Neural cell (in vitro differentiated cells): ENCODE results near the gene GDI1. TPM values are rescaled to one million over a fixed set of nuclear protein-coding genes. Genes with fewer than 3 reads are reported as not detected.

Experiments used
- H2AFZ ChIP-seq: fragments of 200-600, 300-800 bp; sonication (generic), shearing (Covaris generic); 2 replicates; pipeline ENCODE4 v1.6.0; 2014; ENCODE audit warnings: low read depth, mild to moderate bottlenecking, antibody characterized with exemption, low read length, moderate library complexity
- H3F3A ChIP-seq: fragments of 200-600 bp; shearing (Covaris generic); 2 replicates; pipeline ENCODE4 v1.6.1; 2016; ENCODE audit warnings: mild to moderate bottlenecking, moderate library complexity, mixed read lengths, antibody characterized with exemption, low read length; ENCODE audit not compliant: insufficient read depth, poor library complexity, severe bottlenecking
- H3K27ac ChIP-seq: fragments of 200-600, 300-800 bp; sonication (generic), shearing (Covaris generic); 2 replicates; pipeline ENCODE4 v1.5.1; 2014; ENCODE audit warnings: mild to moderate bottlenecking, low read length, moderate library complexity
- H3K27me3 ChIP-seq: fragments of 300-800, 200-600 bp; sonication (generic), shearing (Covaris generic); 2 replicates; pipeline ENCODE4 v1.6.0; 2014; ENCODE audit warnings: mild to moderate bottlenecking, low read depth, low read length, moderate library complexity; ENCODE audit not compliant: insufficient read depth
- H3K36me3 ChIP-seq: fragments of 300-800, 200-600 bp; sonication (generic), shearing (Covaris generic); 2 replicates; pipeline ENCODE4 v1.5.1; 2014; ENCODE audit warnings: mild to moderate bottlenecking, antibody characterized with exemption, low read length, moderate library complexity; ENCODE audit not compliant: insufficient read depth
- H3K4me2 ChIP-seq: fragments of 300-800, 200-600 bp; sonication (generic), shearing (Covaris generic); 2 replicates; pipeline ENCODE4 v1.6.0; 2014; ENCODE audit warnings: mild to moderate bottlenecking, low read length
- H3K4me3 ChIP-seq: fragments of 300-800, 200-600 bp; sonication (generic), shearing (Covaris generic); 2 replicates; pipeline ENCODE4 v1.5.1; 2014; ENCODE audit warnings: mild to moderate bottlenecking, low read length, moderate library complexity
- H3K79me2 ChIP-seq: fragments of 200-600 bp; shearing (Covaris generic); replicated peaks from 2 replicates; pipeline ENCODE4 v1.6.0; 2014; ENCODE audit warnings: mild to moderate bottlenecking, low read length, moderate library complexity; ENCODE audit not compliant: insufficient read depth
- H3K9ac ChIP-seq: fragments of 300-800, 200-600 bp; sonication (generic), shearing (Covaris generic); 2 replicates; pipeline ENCODE4 v1.6.1; 2016; ENCODE audit warnings: mild to moderate bottlenecking, low read length, mixed read lengths
- H3K9me2 ChIP-seq: fragments of 200-600 bp; shearing (Covaris generic); 2 replicates; pipeline ENCODE4 v1.6.1; 2016; ENCODE audit warnings: mild to moderate bottlenecking, low read length, mixed read lengths; ENCODE audit not compliant: insufficient read depth
- H3K9me3 ChIP-seq: fragments of 200-600, 300-800 bp; sonication (generic), shearing (Covaris generic); 2 replicates; pipeline ENCODE4 v1.6.1; 2016; ENCODE audit warnings: mild to moderate bottlenecking, mixed run types, low read length, moderate library complexity, mixed read lengths
- H4K20me1 ChIP-seq: fragments of 200-600 bp; shearing (Covaris generic); 2 replicates; pipeline ENCODE4 v1.6.1; 2016; ENCODE audit warnings: mild to moderate bottlenecking, mixed run types; ENCODE audit not compliant: insufficient read depth
- CTCF ChIP-seq: fragments of 450-650 bp; IDR thresholded peaks from 2 replicates; pipeline ENCODE4 v1.5.1; 2014; ENCODE audit warnings: antibody characterized with exemption, mild to moderate bottlenecking, moderate library complexity; ENCODE audit not compliant: poor library complexity, severe bottlenecking
- EP300 ChIP-seq: fragments of 450-650 bp; conservative IDR thresholded peaks from 2 replicates; pipeline ENCODE4 v1.6.1; 2014; ENCODE audit warnings: antibody characterized with exemption, mild to moderate bottlenecking, moderate library complexity; ENCODE audit not compliant: poor library complexity, severe bottlenecking
- EZH2 ChIP-seq: fragments of 200-600, 300-800 bp; shearing (Covaris generic), sonication (generic); IDR thresholded peaks from 2 replicates; pipeline ENCODE4 v1.6.1; 2014; ENCODE audit warnings: antibody characterized with exemption, low read length, borderline replicate concordance, mild to moderate bottlenecking; ENCODE audit not compliant: insufficient read depth, poor library complexity, severe bottlenecking
- MXI1 ChIP-seq: fragments of 450-650 bp; conservative IDR thresholded peaks from 2 replicates; pipeline ENCODE4 v1.6.1; 2014; ENCODE audit warnings: antibody characterized with exemption, mild to moderate bottlenecking; ENCODE audit not compliant: poor library complexity, severe bottlenecking
- POLR2AphosphoS5 ChIP-seq: IDR thresholded peaks from 2 replicates; pipeline ENCODE4 v1.6.1; 2012
- RAD21 ChIP-seq: fragments of 450-650 bp; conservative IDR thresholded peaks from 2 replicates; pipeline ENCODE4 v1.6.1; 2014; ENCODE audit warnings: antibody characterized with exemption, mild to moderate bottlenecking, moderate library complexity
- REST ChIP-seq: IDR thresholded peaks from 2 replicates; pipeline ENCODE4 v1.6.1; 2012; ENCODE audit warnings: borderline replicate concordance
- SMC3 ChIP-seq: fragments of 450-650 bp; conservative IDR thresholded peaks from 2 replicates; pipeline ENCODE4 v1.6.1; 2014; ENCODE audit warnings: antibody characterized with exemption, mild to moderate bottlenecking, moderate library complexity; ENCODE audit not compliant: poor library complexity
- TAF1 ChIP-seq: IDR thresholded peaks from 2 replicates; pipeline ENCODE4 v1.6.1; 2012; ENCODE audit warnings: low read depth
- polyA plus RNA-seq: library from polyadenylated mRNA; depleted of rRNA; stranded (reverse); fragments of >200 nt; gene quantifications from 2 replicates; pipeline ENCODE4 v1.2.3, GENCODE V29; 2014

GDI1 gene
- polyA plus RNA-seq, 1 donor from 2014 or later, result 370 TPM

- Histone ChIP-seq H3F3A (no peaks in the 10 kb centered on the region), H3K27ac (no peak overlapping the region), H3K9ac (no peak overlapping the region), H3K9me3 (no peaks in the 10 kb centered on the region), H4K20me1 (no peaks in the 10 kb centered on the region), H3K36me3 (no peaks in the 10 kb centered on the region), H3K4me2 (no peak overlapping the region), H3K79me2 (peaks cover 4% of the 10 kb centered on the region), H3K27me3 (no peaks in the 10 kb centered on the region), H2AFZ (no peak overlapping the region), H3K4me3 (no peak overlapping the region), H3K9me2 (no peaks in the 10 kb centered on the region)
- TF ChIP-seq POLR2AphosphoS5 (no peak), EZH2 (no peak), SMC3 (no peak), REST (no peak), CTCF (no peak), RAD21 (no peak), MXI1 (no peak), TAF1 (no peak), EP300 (no peak)
Measured at GRCh38 chrX:154448484-154448883, 11.5 kb downstream of the GDI1 start.

GRCh38 chrX:154449618-154450017 is 12.7 kb downstream of the GDI1 start:
- H3K79me2 ChIP-seq, result peaks cover 4% of the 10 kb centered on the region
- no peaks in the 10 kb centered on the region for H3F3A ChIP-seq
- no peak overlapping the region for H3K27ac ChIP-seq
- no peaks in the 10 kb centered on the region for H3K27me3 ChIP-seq
- no peaks in the 10 kb centered on the region for H3K9me2 ChIP-seq
- no peaks in the 10 kb centered on the region for H3K36me3 ChIP-seq
- no peak for TF ChIP-seq SMC3
- H4K20me1 ChIP-seq, result no peaks in the 10 kb centered on the region
- no peak overlapping the region for H2AFZ ChIP-seq
- H3K4me3 ChIP-seq, result no peak overlapping the region
- H3K4me2 ChIP-seq, result no peak overlapping the region
- H3K9ac ChIP-seq, result no peak overlapping the region
- no peaks in the 10 kb centered on the region for H3K9me3 ChIP-seq

- Histone ChIP-seq H3K9me2 (no peaks in the 10 kb centered on the region), H3K27me3 (no peaks in the 10 kb centered on the region), H3K9me3 (no peaks in the 10 kb centered on the region), H2AFZ (no peak overlapping the region), H3K79me2 (peaks cover under 1% of the 10 kb centered on the region), H3K4me3 (no peak overlapping the region), H3K36me3 (no peaks in the 10 kb centered on the region), H3F3A (no peaks in the 10 kb centered on the region), H4K20me1 (no peaks in the 10 kb centered on the region), H3K4me2 (no peak overlapping the region), H3K9ac (no peak overlapping the region), H3K27ac (no peak overlapping the region)
- no peak for TF ChIP-seq REST
- TF ChIP-seq POLR2AphosphoS5, result no peak
- TF ChIP-seq SMC3, result no peak
- no peak for TF ChIP-seq EZH2
- TF ChIP-seq RAD21, result no peak
- no peak for TF ChIP-seq MXI1
- TF ChIP-seq CTCF, result no peak
Measured at GRCh38 chrX:154450312-154450711, 13.4 kb downstream of the GDI1 start.
